Liver (tissue), 9 donors: Measurements from ENCODE around the gene ERC1. TPM values are rescaled to one million over a fixed set of nuclear protein-coding genes. Genes with fewer than 3 reads are reported as not detected.

Experiments
- DNase-seq: peaks from one replicate; pipeline ENCODE4 v3.0.0-alpha.2; 2017; ENCODE audit warnings: low spot score
- H3K27ac ChIP-seq, 2 donors: one replicate each; pipeline ENCODE4 v1.7.0; 2013; ENCODE audit warnings: inconsistent platforms in 2 of 2, low read length in 2 of 2, control low read depth in 1 of 2, low read depth in 1 of 2, mild to moderate bottlenecking in 1 of 2
- H3K27me3 ChIP-seq, 4 donors: one replicate each; pipeline versions ENCODE4 v1.6.1 to v1.7.0; 2013; ENCODE audit warnings: low read length in 3 of 4, inconsistent platforms in 1 of 4, mild to moderate bottlenecking in 1 of 4, moderate library complexity in 1 of 4; ENCODE audit not compliant: control insufficient read depth in 4 of 4, insufficient read depth in 4 of 4
- H3K36me3 ChIP-seq, 4 donors: one replicate each; pipeline versions ENCODE4 v1.6.1 to v1.7.0; 2013; ENCODE audit warnings: low read length in 3 of 4, mild to moderate bottlenecking in 3 of 4, low read depth in 1 of 4, moderate library complexity in 1 of 4; ENCODE audit not compliant: control insufficient read depth in 4 of 4, insufficient read depth in 3 of 4
- H3K4me1 ChIP-seq, 4 donors: one replicate each; pipeline versions ENCODE4 v1.6.1 to v1.7.0; 2013; ENCODE audit warnings: low read length in 3 of 4, mild to moderate bottlenecking in 3 of 4, moderate library complexity in 1 of 4; ENCODE audit not compliant: control insufficient read depth in 4 of 4, insufficient read depth in 4 of 4
- H3K4me3 ChIP-seq, 3 donors: one replicate each; pipeline versions ENCODE4 v1.6.1 to v1.7.0; 2013; ENCODE audit warnings: low read length in 3 of 3, control low read depth in 1 of 3, low read depth in 1 of 3, mild to moderate bottlenecking in 1 of 3
- H3K9ac ChIP-seq, 2 donors: one replicate each; pipeline ENCODE4 v1.7.0; 2013; ENCODE audit warnings: low read length in 2 of 2, mild to moderate bottlenecking in 2 of 2, moderate library complexity in 2 of 2, control low read depth in 1 of 2, low read depth in 1 of 2
- H3K9me3 ChIP-seq, 4 donors: one replicate each; pipeline versions ENCODE4 v1.6.1 to v1.7.0; 2013; ENCODE audit warnings: low read length in 3 of 4; ENCODE audit not compliant: control insufficient read depth in 4 of 4
- EGR1 ChIP-seq, 2 donors: IDR thresholded peaks; 2 replicates each; pipeline ENCODE4 v1.6.1; 2016 to 2018; ENCODE audit warnings: antibody characterized with exemption in 2 of 2, low read depth in 2 of 2
- FOXA1 ChIP-seq: IDR thresholded peaks from 2 replicates; pipeline ENCODE4 v1.6.1; 2016; ENCODE audit warnings: antibody characterized with exemption
- FOXA2 ChIP-seq: IDR thresholded peaks from 2 replicates; pipeline ENCODE4 v1.6.1; 2016; ENCODE audit warnings: antibody characterized with exemption
- GABPA ChIP-seq, 2 donors: IDR thresholded peaks in 1 of 2; conservative IDR thresholded peaks in 1 of 2; 2 replicates each; pipeline ENCODE4 v1.6.1; 2016; ENCODE audit warnings: antibody characterized with exemption in 2 of 2, mild to moderate bottlenecking in 1 of 2, moderate library complexity in 1 of 2
- HNF4G ChIP-seq: IDR thresholded peaks from 2 replicates; pipeline ENCODE4 v1.6.1; 2016; ENCODE audit warnings: antibody characterized with exemption
- JUND ChIP-seq, 2 donors: IDR thresholded peaks; 2 replicates each; pipeline ENCODE4 v1.6.1; 2016; ENCODE audit warnings: antibody characterized with exemption in 2 of 2
- NR2F2 ChIP-seq: IDR thresholded peaks from 2 replicates; pipeline ENCODE4 v1.6.1; 2016; ENCODE audit warnings: antibody characterized with exemption
- RAD21 ChIP-seq, 2 donors: IDR thresholded peaks; 2 replicates each; pipeline ENCODE4 v1.6.1; 2016; ENCODE audit warnings: antibody characterized with exemption in 2 of 2, mild to moderate bottlenecking in 2 of 2
- RXRA ChIP-seq, 2 donors: IDR thresholded peaks; 2 replicates each; pipeline ENCODE4 v1.6.1; 2017 to 2018; ENCODE audit warnings: antibody characterized with exemption in 2 of 2, mild to moderate bottlenecking in 1 of 2
- SP1 ChIP-seq: IDR thresholded peaks from 2 replicates; pipeline ENCODE4 v1.6.1; 2018; ENCODE audit warnings: antibody characterized with exemption, mild to moderate bottlenecking
- YY1 ChIP-seq: IDR thresholded peaks from 2 replicates; pipeline ENCODE4 v1.6.1; 2016; ENCODE audit warnings: antibody characterized with exemption, mild to moderate bottlenecking
- WGBS: extraction: QIAGEN DNeasy Blood & Tissue Kit; methylation state at CpG from one replicate; pipeline ENCODE4 v1.1.7; 2013; 5-methylcytosine and 5-hydroxymethylcytosine counted together
- polyA plus RNA-seq, 2 donors: library from polyadenylated mRNA; stranded (reverse) in 1 of 2; unstranded in 1 of 2; fragments of 200-250 nt in 1 of 2; fragments of >200 nt in 1 of 2; fragmentation: Nextera tagmentation in 1 of 2; extraction: Ambion mirVana in 1 of 2; gene quantifications; one replicate each; pipeline versions ENCODE4 v1.2.1 to v1.2.3, GENCODE V29; 2013 to 2015
- total RNA-seq, 2 donors: library from RNA; depleted of rRNA; stranded (reverse); fragments of >200 nt; gene quantifications; one replicate each; pipeline ENCODE4 v1.2.3, GENCODE V29; 2014
- TF ChIP-seq, protein P1 (sequence below): IDR thresholded peaks from 2 replicates; pipeline ENCODE4 v1.6.1; 2016; ENCODE audit warnings: antibody characterized with exemption
- TF ChIP-seq, protein P2 (sequence below): IDR thresholded peaks from 2 replicates; pipeline ENCODE4 v1.6.1; 2016; ENCODE audit warnings: antibody characterized with exemption
- TF ChIP-seq, protein P3 (sequence below): IDR thresholded peaks from 2 replicates; pipeline ENCODE4 v1.6.1; 2016; ENCODE audit warnings: antibody characterized with exemption, mild to moderate bottlenecking
- TF ChIP-seq, protein P4 (sequence below): fragments of 150-350 bp; IDR thresholded peaks from 2 replicates; pipeline ENCODE4 v1.5.1; 2017; ENCODE audit warnings: improper control_type of control experiment, low read depth, low read length; ENCODE audit not compliant: missing input control
- TF ChIP-seq, protein P5 (sequence below): IDR thresholded peaks from 2 replicates; pipeline ENCODE4 v1.6.1; 2016; ENCODE audit warnings: antibody characterized with exemption
- donor health status: healthy.
- donor health status: healthy.
- donor health status: healthy.
- donor health status: healthy.
- donor health status: healthy.

Gene ERC1
- total and polyA plus RNA-seq, 4 donors, result 6.2 to 50.2 (median 10.3) TPM

DNA sequence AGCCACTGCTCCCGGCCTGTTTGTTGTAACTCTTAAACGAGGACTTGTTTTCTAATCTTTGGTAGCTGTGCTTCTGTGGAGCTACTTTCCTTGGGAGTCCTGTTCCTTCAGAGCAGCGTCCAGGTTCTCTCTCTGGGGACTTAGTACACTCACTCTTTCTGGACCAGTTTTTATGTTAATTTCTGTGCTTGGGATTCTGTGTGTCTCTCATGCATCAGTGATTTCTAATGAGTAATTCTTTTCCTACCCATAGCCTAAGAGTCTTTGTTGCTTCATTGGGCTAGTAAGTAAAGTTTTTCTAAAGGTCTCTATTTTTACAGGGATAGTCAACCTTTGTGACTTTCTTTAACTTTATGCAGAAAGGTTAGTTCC lies 314.0 kb downstream of the ERC1 start:
- Histone ChIP-seq H3K36me3 (peaks cover 0 to 3% (median 0%) of the 10 kb centered on the region in 4 donors), H3K27ac (no peak overlapping the region), H3K9me3 (no peaks in the 10 kb centered on the region), H3K27me3 (no peaks in the 10 kb centered on the region), H3K9ac (no peak overlapping the region), H3K4me3 (no peak overlapping the region), H3K4me1 (no peaks in the 10 kb centered on the region)
- TF ChIP-seq, protein P1, sequence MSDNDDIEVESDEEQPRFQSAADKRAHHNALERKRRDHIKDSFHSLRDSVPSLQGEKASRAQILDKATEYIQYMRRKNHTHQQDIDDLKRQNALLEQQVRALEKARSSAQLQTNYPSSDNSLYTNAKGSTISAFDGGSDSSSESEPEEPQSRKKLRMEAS, result no peak
- no peak for TF ChIP-seq SP1
- TF ChIP-seq HNF4G, result no peak
- TF ChIP-seq, protein P2, sequence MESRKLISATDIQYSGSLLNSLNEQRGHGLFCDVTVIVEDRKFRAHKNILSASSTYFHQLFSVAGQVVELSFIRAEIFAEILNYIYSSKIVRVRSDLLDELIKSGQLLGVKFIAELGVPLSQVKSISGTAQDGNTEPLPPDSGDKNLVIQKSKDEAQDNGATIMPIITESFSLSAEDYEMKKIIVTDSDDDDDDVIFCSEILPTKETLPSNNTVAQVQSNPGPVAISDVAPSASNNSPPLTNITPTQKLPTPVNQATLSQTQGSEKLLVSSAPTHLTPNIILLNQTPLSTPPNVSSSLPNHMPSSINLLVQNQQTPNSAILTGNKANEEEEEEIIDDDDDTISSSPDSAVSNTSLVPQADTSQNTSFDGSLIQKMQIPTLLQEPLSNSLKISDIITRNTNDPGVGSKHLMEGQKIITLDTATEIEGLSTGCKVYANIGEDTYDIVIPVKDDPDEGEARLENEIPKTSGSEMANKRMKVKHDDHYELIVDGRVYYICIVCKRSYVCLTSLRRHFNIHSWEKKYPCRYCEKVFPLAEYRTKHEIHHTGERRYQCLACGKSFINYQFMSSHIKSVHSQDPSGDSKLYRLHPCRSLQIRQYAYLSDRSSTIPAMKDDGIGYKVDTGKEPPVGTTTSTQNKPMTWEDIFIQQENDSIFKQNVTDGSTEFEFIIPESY, result no peak
- TF ChIP-seq, protein P3, sequence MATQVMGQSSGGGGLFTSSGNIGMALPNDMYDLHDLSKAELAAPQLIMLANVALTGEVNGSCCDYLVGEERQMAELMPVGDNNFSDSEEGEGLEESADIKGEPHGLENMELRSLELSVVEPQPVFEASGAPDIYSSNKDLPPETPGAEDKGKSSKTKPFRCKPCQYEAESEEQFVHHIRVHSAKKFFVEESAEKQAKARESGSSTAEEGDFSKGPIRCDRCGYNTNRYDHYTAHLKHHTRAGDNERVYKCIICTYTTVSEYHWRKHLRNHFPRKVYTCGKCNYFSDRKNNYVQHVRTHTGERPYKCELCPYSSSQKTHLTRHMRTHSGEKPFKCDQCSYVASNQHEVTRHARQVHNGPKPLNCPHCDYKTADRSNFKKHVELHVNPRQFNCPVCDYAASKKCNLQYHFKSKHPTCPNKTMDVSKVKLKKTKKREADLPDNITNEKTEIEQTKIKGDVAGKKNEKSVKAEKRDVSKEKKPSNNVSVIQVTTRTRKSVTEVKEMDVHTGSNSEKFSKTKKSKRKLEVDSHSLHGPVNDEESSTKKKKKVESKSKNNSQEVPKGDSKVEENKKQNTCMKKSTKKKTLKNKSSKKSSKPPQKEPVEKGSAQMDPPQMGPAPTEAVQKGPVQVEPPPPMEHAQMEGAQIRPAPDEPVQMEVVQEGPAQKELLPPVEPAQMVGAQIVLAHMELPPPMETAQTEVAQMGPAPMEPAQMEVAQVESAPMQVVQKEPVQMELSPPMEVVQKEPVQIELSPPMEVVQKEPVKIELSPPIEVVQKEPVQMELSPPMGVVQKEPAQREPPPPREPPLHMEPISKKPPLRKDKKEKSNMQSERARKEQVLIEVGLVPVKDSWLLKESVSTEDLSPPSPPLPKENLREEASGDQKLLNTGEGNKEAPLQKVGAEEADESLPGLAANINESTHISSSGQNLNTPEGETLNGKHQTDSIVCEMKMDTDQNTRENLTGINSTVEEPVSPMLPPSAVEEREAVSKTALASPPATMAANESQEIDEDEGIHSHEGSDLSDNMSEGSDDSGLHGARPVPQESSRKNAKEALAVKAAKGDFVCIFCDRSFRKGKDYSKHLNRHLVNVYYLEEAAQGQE, result no peak
- no peak for TF ChIP-seq YY1
- no peak for TF ChIP-seq FOXA2
- TF ChIP-seq EGR1 (IDR thresholded peaks at IDR 0.05; ENCODE audit: low read depth in 2 of 2), result no peak
- no peak for TF ChIP-seq RAD21 (IDR thresholded peaks at IDR 0.05)
- TF ChIP-seq, protein P4, sequence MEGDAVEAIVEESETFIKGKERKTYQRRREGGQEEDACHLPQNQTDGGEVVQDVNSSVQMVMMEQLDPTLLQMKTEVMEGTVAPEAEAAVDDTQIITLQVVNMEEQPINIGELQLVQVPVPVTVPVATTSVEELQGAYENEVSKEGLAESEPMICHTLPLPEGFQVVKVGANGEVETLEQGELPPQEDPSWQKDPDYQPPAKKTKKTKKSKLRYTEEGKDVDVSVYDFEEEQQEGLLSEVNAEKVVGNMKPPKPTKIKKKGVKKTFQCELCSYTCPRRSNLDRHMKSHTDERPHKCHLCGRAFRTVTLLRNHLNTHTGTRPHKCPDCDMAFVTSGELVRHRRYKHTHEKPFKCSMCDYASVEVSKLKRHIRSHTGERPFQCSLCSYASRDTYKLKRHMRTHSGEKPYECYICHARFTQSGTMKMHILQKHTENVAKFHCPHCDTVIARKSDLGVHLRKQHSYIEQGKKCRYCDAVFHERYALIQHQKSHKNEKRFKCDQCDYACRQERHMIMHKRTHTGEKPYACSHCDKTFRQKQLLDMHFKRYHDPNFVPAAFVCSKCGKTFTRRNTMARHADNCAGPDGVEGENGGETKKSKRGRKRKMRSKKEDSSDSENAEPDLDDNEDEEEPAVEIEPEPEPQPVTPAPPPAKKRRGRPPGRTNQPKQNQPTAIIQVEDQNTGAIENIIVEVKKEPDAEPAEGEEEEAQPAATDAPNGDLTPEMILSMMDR, result no peak
- TF ChIP-seq FOXA1, result no peak
- no peak for TF ChIP-seq GABPA (IDR thresholded peaks at IDR 0.05 in 1 of 2, conservative IDR thresholded peaks at IDR 0.05 in 1 of 2)
- TF ChIP-seq JUND (IDR thresholded peaks at IDR 0.05), result no peak
- no peak for TF ChIP-seq RXRA (IDR thresholded peaks at IDR 0.05)
- no peak for TF ChIP-seq NR2F2
- TF ChIP-seq, protein P5, sequence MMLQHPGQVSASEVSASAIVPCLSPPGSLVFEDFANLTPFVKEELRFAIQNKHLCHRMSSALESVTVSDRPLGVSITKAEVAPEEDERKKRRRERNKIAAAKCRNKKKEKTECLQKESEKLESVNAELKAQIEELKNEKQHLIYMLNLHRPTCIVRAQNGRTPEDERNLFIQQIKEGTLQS, result no peak
- 99% methylated on average over 3 of the region's 3 CpGs for WGBS
- DNase-seq, result no peak
